Neural progenitor cell (in vitro differentiated cells): ENCODE results near the gene DROSHA.

ENCODE experiments used
- CTCF ChIP-seq: fragments of 200-600 bp; sonication (generic); IDR thresholded peaks from 2 replicates; pipeline ENCODE4 v1.5.1; 2017; ENCODE audit warnings: antibody characterized with exemption, mild to moderate bottlenecking
- EZH2 ChIP-seq: fragments of 200-600 bp; sonication (generic); IDR thresholded peaks from 2 replicates; pipeline ENCODE4 v1.6.1; 2017; ENCODE audit warnings: antibody characterized with exemption, mild to moderate bottlenecking, moderate library complexity
- EZH2phosphoT487 ChIP-seq: fragments of 200-600 bp; sonication (generic); IDR thresholded peaks from 2 replicates; pipeline ENCODE4 v1.6.1; 2017; ENCODE audit warnings: antibody characterized with exemption

- no peak for TF ChIP-seq CTCF
- TF ChIP-seq EZH2phosphoT487 = no peak
- no peak for TF ChIP-seq EZH2
These were observed 6.0 kb upstream of the DROSHA start for GRCh38 chr5:31537851-31538250.
